GM19099 (cell line): Measurements from ENCODE around the gene RGS6.

Experiments used
- POLR2A ChIP-seq: IDR thresholded peaks from 3 replicates; pipeline ENCODE4 v1.6.1; 2011; ENCODE audit warnings: low read depth; ENCODE audit not compliant: insufficient read length; ENCODE audit errors: extremely low read depth

Gene RGS6

GRCh38 chr14:72196237-72197015 lies 264.2 kb downstream of the RGS6 start:
- TF ChIP-seq POLR2A: no peak

- TF ChIP-seq POLR2A: no peak
Observed at GRCh38 chr14:72201645-72202044, 269.4 kb downstream of the RGS6 start.

- no peak for TF ChIP-seq POLR2A
Observed at GRCh38 chr14:72213424-72213823, 281.2 kb downstream of the RGS6 start.

GRCh38 chr14:72215080-72215479 lies 282.9 kb downstream of the RGS6 start:
- no peak for TF ChIP-seq POLR2A

GRCh38 chr14:72217135-72217534 lies 284.9 kb downstream of the RGS6 start:
- no peak for TF ChIP-seq POLR2A

- no peak for TF ChIP-seq POLR2A
Observed at GRCh38 chr14:72222046-72222445, 289.8 kb downstream of the RGS6 start.

GRCh38 chr14:72236629-72237028 lies 304.4 kb downstream of the RGS6 start:
- no peak for TF ChIP-seq POLR2A

- no peak for TF ChIP-seq POLR2A
Observed at GRCh38 chr14:72237722-72238666, 305.8 kb downstream of the RGS6 start.

GRCh38 chr14:72243309-72244293 lies 311.4 kb downstream of the RGS6 start:
- no peak for TF ChIP-seq POLR2A

GRCh38 chr14:72247896-72248465 lies 315.8 kb downstream of the RGS6 start:
- no peak for TF ChIP-seq POLR2A

GRCh38 chr14:72253503-72253902 lies 321.3 kb downstream of the RGS6 start:
- no peak for TF ChIP-seq POLR2A

GRCh38 chr14:72254202-72254936 lies 322.1 kb downstream of the RGS6 start:
- no peak for TF ChIP-seq POLR2A

- no peak for TF ChIP-seq POLR2A
Observed at GRCh38 chr14:72254937-72255472, 322.8 kb downstream of the RGS6 start.
